Spinal cord (tissue), 10 donors: Measurements from ENCODE around the gene LRRC25. TPM values are rescaled to one million over a fixed set of nuclear protein-coding genes. Genes with fewer than 3 reads are reported as not detected.

Experiments
- DNase-seq, 6 donors: peaks; one replicate each; pipeline versions ENCODE4 v3.0.0 to v3.0.0-alpha.2; 2013 to 2015; ENCODE audit warnings: low spot score in 6 of 6, low read depth in 4 of 6
- H3K27ac ChIP-seq: one replicate; pipeline ENCODE4 v1.5.1; 2013; ENCODE audit warnings: low read depth, low read length, control low read depth
- H3K27me3 ChIP-seq: one replicate; pipeline ENCODE4 v1.6.1; 2013; ENCODE audit warnings: low read length; ENCODE audit not compliant: control insufficient read depth, insufficient read depth
- H3K36me3 ChIP-seq: one replicate; pipeline ENCODE4 v1.6.1; 2013; ENCODE audit warnings: low read length; ENCODE audit not compliant: control insufficient read depth, insufficient read depth
- H3K4me1 ChIP-seq: one replicate; pipeline ENCODE4 v1.6.1; 2013; ENCODE audit warnings: low read length; ENCODE audit not compliant: control insufficient read depth, insufficient read depth
- H3K4me3 ChIP-seq: one replicate; pipeline ENCODE4 v1.5.1; 2013; ENCODE audit warnings: low read depth, low read length, control low read depth
- H3K9me3 ChIP-seq: one replicate; pipeline ENCODE4 v1.6.1; 2013; ENCODE audit warnings: low read length; ENCODE audit not compliant: control insufficient read depth, insufficient read depth
- WGBS: methylation state at CpG from one replicate; pipeline ENCODE4 v1.1.5; 2013; ENCODE audit warnings: missing lambda C conversion rate; ENCODE audit not compliant: insufficient coverage; 5-methylcytosine and 5-hydroxymethylcytosine counted together
- polyA plus RNA-seq, 2 donors: library from polyadenylated mRNA; unstranded; fragments of 120-200 nt; gene quantifications; one replicate each; pipeline ENCODE4 v1.2.1, GENCODE V29; 2013; ENCODE audit not compliant: insufficient read length in 2 of 2
- total RNA-seq, 2 donors: library from RNA; depleted of rRNA in 1 of 2; stranded (reverse); fragments of 120-200 nt in 1 of 2; fragments of >200 nt in 1 of 2; gene quantifications; one replicate each; pipeline versions ENCODE4 v1.2.3 to v1.2.4, GENCODE V29; 2013 to 2014
- donor health status: healthy.

LRRC25 gene
- total and polyA plus RNA-seq, 4 donors = 1.3 to 2.4 (median 1.6) TPM

DNA sequence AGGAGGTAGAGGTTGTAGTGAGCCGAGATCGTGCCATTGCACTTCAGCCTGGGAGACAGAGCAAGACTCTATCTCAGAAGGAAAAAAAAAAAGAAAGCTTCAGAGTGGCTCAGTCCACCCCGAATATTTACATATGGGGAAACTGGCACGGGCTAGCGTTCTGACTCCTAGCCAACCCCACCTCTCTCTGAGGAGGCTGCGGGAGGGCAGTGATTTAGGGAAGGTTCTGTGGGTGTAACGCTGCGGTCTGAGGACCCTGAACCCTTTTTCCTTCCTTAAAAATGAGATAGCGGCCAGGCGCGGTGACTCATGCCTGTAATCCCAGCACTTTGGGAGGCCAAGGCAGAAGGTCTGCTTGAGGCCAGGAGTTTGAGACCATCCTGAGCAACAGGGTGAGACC lies 5.0 kb downstream of the LRRC25 start:
- peaks cover 7% of the 10 kb centered on the region for H3K27me3 ChIP-seq
- WGBS = 80% methylated on average over 1 of the region's 11 CpGs
- H3K4me1 ChIP-seq = peaks cover 17% of the 10 kb centered on the region
- H3K27ac ChIP-seq = no peak overlapping the region
- no peak for DNase-seq
- H3K4me3 ChIP-seq = no peak overlapping the region
- H3K9me3 ChIP-seq = no peaks in the 10 kb centered on the region
- no peaks in the 10 kb centered on the region for H3K36me3 ChIP-seq

DNA sequence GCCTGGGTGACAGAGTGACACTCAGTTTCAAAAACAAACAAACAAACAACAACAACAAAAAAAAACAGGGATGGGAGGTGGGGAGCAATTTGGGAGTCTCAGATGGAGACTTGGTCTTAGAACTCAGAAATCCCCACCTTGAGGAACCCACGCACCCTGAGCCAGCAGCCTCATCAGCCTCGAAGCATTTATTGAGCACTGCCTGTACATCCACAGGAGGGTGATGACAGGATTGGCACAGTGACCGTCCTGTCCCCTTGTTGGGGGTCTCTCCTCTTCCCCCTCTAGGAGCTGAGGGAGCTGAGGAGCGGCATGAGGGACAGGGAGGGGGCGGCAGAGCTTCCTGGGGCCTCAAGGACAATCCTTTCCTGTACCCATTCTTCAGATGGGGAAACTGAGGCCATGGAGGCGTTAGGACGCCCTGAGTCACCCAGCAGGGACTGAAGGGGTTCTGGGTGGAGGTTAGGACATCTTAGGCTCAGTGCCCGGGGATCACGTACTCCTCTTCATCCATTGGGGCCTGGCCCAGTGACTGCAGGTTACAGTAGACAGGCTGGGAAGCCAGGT lies 5.8 kb downstream of the LRRC25 start:
- peaks cover 11% of the 10 kb centered on the region for H3K4me1 ChIP-seq
- H3K36me3 ChIP-seq = no peaks in the 10 kb centered on the region
- H3K27me3 ChIP-seq = peaks cover 10% of the 10 kb centered on the region
- WGBS = 71% methylated on average over 4 of the region's 9 CpGs
- no peak overlapping the region for H3K27ac ChIP-seq
- no peak overlapping the region for H3K4me3 ChIP-seq
- no peaks in the 10 kb centered on the region for H3K9me3 ChIP-seq
- DNase-seq = no peak

DNA sequence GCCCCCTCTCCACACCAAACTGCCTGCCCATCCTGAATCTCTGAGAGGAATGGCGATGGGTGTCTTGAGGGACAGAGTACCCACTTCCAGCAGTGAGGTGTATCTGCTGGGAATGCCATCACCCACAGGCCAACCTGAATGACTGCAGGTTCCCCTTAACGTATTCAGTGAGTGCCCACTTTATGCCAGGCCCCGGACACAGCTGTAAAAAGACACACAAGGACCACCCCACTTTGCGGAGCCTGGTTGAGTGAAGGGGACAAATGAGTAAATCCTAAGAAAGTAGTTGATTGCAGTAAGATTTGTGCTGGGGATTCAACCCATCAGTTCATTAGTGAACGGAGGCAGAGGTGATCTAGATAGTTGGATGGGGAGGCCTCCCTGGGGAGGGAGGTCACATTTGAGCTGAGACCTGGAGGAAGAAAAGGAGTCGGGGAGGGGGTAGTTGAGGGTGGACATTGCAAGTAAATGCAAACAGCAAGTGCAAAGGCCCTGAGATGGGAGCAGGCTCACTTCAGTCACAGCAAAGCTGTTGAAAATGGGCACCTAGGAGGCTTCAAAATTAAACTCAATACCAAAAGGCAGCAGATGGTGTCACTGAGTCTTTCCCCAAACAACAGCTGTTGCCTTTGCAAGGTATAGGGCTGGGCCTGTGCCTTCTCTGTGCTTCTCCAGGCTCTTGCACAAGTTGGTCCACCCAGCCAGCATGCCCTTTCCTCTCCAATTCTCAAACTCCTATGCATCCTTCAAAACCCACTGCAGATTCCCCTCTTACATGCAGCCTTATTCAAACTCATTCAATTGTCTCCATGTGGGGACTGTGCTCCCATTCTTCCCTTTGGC lies 7.1 kb downstream of the LRRC25 start:
- no peak for DNase-seq
- 94% methylated on average over 3 of the region's 6 CpGs for WGBS
- H3K4me3 ChIP-seq = no peak overlapping the region
- H3K27ac ChIP-seq = no peak overlapping the region
- H3K4me1 ChIP-seq = peaks cover 15% of the 10 kb centered on the region
- no peaks in the 10 kb centered on the region for H3K9me3 ChIP-seq
- peaks cover 14% of the 10 kb centered on the region for H3K27me3 ChIP-seq
- H3K36me3 ChIP-seq = no peaks in the 10 kb centered on the region

DNA sequence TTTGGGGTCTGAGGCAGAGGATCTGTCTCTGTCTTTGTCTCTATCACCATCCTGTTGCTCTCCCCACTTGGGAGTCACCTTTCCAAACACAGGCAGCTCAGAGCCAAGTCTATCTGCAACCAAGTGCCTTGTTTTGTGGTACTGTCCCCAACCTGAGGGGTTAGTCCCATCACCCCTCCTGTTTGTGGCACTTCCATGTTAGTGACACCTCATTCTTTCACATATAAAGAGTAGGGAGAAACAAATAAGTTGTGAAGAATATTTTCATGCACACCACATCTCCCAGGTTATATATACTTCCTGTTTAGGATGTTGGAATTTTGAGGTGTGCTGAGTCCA lies 7.7 kb downstream of the LRRC25 start:
- Histone ChIP-seq H3K27me3 (peaks cover 14% of the 10 kb centered on the region), H3K4me3 (no peak overlapping the region), H3K4me1 (peaks cover 15% of the 10 kb centered on the region), H3K36me3 (no peaks in the 10 kb centered on the region), H3K27ac (no peak overlapping the region), H3K9me3 (no peaks in the 10 kb centered on the region)
- DNase-seq = no peak

DNA sequence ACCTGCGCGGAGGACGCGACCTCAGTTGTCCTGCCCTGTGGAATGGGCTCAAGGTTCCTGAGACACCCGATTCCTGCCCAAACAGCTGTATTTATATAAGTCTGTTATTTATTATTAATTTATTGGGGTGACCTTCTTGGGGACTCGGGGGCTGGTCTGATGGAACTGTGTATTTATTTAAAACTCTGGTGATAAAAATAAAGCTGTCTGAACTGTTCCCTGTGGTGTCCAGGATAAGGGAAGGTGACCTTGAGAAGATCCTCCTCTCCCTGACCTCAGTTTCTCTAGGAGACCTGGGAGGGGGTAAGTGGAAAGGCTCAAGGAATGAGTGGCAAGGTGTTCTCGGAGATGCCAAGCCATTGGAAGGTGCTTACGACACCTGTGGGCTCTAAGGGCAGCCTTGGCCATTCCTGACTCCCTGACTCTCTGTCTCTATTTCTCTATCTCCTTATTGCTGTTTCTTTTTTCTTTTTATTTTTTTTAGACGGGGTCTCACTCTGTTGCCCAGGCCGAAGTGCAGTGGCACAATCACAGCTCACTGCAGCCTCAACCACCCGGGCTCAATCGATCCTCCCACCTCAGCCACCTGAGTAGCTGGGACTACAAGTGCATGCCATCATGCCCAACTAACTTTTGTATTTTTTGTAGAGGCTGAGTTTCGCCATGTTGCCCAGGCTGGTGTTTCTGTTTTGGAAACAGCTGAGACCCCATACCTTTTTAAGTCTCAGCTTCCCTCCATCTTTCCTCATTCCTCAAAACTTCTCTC lies 8.3 kb downstream of the LRRC25 start:
- Histone ChIP-seq H3K36me3 (no peaks in the 10 kb centered on the region), H3K27ac (no peak overlapping the region), H3K4me1 (peaks cover 15% of the 10 kb centered on the region), H3K9me3 (no peaks in the 10 kb centered on the region), H3K27me3 (peaks cover 14% of the 10 kb centered on the region), H3K4me3 (peak overlapping the region; percentile 32)
- no peak for DNase-seq
- 94% methylated on average over 2 of the region's 13 CpGs for WGBS

DNA sequence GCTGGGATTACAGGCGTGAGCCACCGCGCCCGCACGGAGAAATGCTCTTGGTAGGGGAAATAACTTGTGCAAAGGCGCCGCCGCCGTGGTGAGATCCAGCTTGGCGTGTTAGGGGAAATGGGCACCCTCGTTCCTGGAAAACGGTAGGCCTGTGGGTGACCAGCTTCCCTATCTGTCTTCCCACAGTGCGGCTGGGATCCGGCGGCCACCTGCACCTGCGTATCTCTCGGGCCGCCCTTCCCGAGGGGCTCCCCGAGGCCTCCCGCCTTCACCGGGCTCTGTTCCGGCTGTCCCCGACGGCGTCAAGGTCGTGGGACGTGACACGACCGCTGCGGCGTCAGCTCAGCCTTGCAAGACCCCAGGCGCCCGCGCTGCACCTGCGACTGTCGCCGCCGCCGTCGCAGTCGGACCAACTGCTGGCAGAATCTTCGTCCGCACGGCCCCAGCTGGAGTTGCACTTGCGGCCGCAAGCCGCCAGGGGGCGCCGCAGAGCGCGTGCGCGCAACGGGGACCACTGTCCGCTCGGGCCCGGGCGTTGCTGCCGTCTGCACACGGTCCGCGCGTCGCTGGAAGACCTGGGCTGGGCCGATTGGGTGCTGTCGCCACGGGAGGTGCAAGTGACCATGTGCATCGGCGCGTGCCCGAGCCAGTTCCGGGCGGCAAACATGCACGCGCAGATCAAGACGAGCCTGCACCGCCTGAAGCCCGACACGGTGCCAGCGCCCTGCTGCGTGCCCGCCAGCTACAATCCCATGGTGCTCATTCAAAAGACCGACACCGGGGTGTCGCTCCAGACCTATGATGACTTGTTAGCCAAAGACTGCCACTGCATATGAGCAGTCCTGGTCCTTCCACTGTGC lies 9.1 kb downstream of the LRRC25 start:
- 8% methylated on average over 86 of the region's 86 CpGs for WGBS
- H3K36me3 ChIP-seq = no peaks in the 10 kb centered on the region
- H3K9me3 ChIP-seq = no peaks in the 10 kb centered on the region
- peak; percentile 45 to 88 (median 55) for DNase-seq
- H3K27ac ChIP-seq = no peak overlapping the region
- peak overlapping the region; percentile 32 for H3K4me3 ChIP-seq
- peaks cover 15% of the 10 kb centered on the region for H3K4me1 ChIP-seq
- peaks cover 14% of the 10 kb centered on the region for H3K27me3 ChIP-seq

DNA sequence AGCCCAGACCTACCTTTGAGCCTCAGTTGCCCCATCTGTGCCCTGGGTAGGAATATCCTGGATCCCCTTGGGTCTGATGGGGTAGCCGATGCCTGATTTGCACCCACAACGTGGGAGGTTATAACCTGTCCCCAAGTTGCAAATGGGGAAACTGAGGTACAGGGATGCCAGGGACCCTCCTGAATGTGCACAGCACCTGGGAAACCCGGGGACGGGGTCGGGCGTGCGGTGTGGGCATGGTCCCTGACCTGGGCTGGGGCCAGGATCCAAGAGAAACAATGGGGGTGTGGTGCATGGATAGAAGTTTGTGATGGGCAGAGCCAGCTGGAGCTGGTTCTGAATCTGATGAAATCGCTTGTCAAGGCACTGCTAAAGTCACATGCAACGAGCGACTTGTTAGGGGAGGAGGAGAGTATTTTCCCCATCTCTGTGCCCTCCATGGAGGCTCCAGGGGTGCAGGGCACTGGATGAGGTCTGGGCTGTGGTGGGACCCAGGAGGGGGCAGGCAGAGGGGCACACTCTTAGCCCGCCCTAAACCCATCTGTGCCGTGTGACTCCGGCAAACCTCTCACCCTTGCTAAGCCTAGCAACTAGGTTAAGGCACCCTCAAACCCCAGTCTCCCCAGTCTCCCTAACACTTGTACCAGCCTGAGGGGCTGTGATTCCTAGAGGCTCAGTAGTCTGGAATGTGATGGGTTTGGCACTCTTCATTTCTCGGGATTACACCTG lies 10.7 kb downstream of the LRRC25 start:
- no peak overlapping the region for H3K27ac ChIP-seq
- DNase-seq = no peak
- H3K9me3 ChIP-seq = no peaks in the 10 kb centered on the region
- H3K4me1 ChIP-seq = peaks cover 15% of the 10 kb centered on the region
- H3K4me3 ChIP-seq = no peak overlapping the region
- H3K27me3 ChIP-seq = peaks cover 14% of the 10 kb centered on the region
- 80% methylated on average over 10 of the region's 14 CpGs for whole genome bisulfite sequencing
- no peaks in the 10 kb centered on the region for H3K36me3 ChIP-seq

DNA sequence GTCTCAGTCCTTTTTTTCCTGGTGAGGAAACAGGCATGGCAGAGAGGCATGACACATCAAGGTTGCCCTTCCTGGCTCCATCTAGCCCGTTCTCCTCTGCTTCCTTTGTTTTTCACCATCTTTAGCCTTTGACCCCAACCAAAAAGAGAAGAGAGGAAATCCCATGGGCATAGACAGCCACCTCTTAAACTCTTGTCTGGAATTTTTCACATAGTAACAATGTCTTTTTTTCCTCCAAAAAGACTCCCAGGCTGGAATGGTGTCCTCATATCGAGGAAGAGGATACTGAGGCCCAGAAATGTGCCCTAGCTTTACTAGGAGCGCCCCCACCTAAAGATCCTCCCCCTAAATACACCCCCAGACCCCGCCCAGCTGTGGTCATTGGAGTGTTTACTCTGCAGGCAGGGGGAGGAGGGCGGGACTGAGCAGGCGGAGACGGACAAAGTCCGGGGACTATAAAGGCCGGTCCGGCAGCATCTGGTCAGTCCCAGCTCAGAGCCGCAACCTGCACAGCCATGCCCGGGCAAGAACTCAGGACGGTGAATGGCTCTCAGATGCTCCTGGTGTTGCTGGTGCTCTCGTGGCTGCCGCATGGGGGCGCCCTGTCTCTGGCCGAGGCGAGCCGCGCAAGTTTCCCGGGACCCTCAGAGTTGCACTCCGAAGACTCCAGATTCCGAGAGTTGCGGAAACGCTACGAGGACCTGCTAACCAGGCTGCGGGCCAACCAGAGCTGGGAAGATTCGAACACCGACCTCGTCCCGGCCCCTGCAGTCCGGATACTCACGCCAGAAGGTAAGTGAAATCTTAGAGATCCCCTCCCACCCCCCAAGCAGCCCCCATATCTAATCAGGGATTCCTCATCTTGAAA lies 11.5 kb downstream of the LRRC25 start, which contains the start of gene GDF15:
Gene GDF15, plus strand, starts transcription at position 484 of the 868 bp plus-strand sequence. Its CDS starts 32 bp downstream, at position 516.
- DNase-seq = no peak
- no peak within 1 kb of the TSS for H3K4me3 ChIP-seq

More for the DNA sequence above, 11.5 kb downstream of the LRRC25 start, which contains the start of gene GDF15:
- Histone ChIP-seq H3K4me1 (peaks cover 15% of the 10 kb centered on the region), H3K36me3 (no peaks in the 10 kb centered on the region), H3K27me3 (peaks cover 14% of the 10 kb centered on the region), H3K27ac (no peak within 1 kb of the TSS), H3K9me3 (no peaks in the 10 kb centered on the region)
- 40% methylated on average over 30 of the region's 33 CpGs for WGBS
